GM12864 (cell line): Measurements from ENCODE around the gene CDH12.
"Not testable (repeated sequence)": the region's sequence is repeated elsewhere in the genome, so short reads cannot be mapped to it uniquely, and the experiment has no call there.

Experiments used
- DNase-seq: peaks from one replicate; pipeline ENCODE4 v3.0.0-alpha.2; 2011; ENCODE audit warnings: low read depth
- H3K4me3 ChIP-seq: 2 replicates; pipeline ENCODE4 v1.5.1; 2011; ENCODE audit warnings: mild to moderate bottlenecking, low read depth, low read length, control low read depth
- TF ChIP-seq, protein P1 (sequence below): IDR thresholded peaks from 2 replicates; pipeline ENCODE4 v1.5.1; 2011; ENCODE audit warnings: low read depth, mild to moderate bottlenecking, moderate library complexity, low read length, control low read depth, inconsistent platforms; ENCODE audit errors: missing control alignments

Gene CDH12

GRCh38 chr5:22541037-22541436 lies 312.1 kb downstream of the CDH12 start:
- DNase-seq = no peak
- H3K4me3 ChIP-seq = no peak overlapping the region
- TF ChIP-seq, protein P1, sequence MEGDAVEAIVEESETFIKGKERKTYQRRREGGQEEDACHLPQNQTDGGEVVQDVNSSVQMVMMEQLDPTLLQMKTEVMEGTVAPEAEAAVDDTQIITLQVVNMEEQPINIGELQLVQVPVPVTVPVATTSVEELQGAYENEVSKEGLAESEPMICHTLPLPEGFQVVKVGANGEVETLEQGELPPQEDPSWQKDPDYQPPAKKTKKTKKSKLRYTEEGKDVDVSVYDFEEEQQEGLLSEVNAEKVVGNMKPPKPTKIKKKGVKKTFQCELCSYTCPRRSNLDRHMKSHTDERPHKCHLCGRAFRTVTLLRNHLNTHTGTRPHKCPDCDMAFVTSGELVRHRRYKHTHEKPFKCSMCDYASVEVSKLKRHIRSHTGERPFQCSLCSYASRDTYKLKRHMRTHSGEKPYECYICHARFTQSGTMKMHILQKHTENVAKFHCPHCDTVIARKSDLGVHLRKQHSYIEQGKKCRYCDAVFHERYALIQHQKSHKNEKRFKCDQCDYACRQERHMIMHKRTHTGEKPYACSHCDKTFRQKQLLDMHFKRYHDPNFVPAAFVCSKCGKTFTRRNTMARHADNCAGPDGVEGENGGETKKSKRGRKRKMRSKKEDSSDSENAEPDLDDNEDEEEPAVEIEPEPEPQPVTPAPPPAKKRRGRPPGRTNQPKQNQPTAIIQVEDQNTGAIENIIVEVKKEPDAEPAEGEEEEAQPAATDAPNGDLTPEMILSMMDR = no peak

DNA sequence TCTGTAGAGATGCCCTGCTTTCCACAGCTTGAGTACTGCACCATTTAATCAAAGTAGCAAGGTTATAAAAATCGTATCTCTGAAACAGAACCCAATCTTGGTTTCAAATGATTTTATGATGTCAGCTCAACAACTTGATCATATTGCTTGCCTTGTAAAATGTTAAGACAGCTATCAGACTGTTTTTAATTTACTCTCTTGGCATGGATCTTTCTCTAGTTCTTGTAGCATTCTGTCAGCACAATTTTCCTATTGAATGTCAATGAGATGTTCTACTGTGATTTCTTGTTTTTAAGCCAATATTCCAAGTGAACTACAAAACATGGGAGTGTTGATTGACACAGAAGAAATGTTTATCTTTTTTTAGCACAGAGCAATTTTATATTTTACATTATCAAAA lies 313.4 kb downstream of the CDH12 start:
- no peak for DNase-seq
- TF ChIP-seq, protein P1 = no peak
- H3K4me3 ChIP-seq = no peak overlapping the region

DNA sequence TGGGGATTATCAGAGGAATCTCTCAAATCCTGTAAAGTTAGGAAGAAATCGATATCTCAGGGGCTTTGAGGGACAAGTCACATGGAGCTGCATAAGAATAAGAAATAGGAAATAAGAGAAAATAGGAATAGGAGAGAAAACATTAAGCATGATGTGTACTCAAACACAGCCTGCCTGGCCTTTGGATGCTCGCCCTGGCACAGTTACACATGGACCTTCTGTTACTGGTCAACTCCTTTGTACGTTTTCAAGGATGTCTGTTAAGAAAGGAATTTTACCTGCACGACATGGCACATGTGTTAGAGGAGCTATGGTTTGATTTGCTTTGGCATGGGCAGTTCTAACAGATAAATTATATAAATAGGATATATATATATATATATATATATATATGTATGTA lies 321.2 kb downstream of the CDH12 start:
- no peak overlapping the region for H3K4me3 ChIP-seq
- TF ChIP-seq, protein P1 = no peak
- DNase-seq = no peak

DNA sequence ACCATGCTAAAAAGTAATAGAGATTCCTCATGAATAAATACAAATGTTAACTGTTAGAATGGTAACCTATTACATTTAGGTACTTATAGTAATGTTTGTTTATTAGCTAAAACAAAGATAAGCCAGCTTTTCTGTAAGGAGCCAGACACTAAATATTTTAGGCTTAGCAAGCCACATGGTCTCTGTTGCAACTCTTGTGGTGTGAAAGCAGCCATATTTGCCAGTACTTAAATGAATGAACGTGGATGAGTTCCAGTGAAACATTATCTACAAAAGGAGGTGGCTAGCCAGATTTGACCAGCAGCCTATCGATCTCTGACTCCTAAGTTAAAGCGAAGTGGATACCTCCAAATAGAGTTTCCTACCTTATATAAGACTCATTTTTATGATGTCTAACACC lies 331.6 kb downstream of the CDH12 start:
- TF ChIP-seq, protein P1 = no peak
- no peak overlapping the region for H3K4me3 ChIP-seq
- no peak for DNase-seq

DNA sequence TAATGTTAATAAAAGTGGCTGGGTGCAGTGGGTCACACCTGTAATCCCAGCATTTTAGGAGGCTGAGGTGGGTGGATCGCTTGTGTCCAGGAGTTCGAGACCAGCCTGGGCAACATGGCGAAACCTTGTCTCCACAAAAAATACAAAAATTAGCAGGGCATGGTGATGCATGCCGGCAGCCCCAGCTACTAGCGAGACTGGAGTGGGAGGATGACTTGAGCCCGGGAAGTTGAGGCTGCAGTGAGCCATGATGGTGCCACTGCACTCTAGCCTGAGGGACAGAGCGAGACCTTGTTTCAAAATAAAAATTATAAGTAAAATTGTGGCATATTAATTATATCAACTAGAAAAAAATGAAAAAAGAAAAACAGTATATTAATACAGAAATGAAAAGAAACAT lies 336.6 kb downstream of the CDH12 start:
- DNase-seq, H3K4me3 ChIP-seq: not testable (repeated sequence)

GRCh38 chr5:22514231-22514630 lies 338.9 kb downstream of the CDH12 start:
- no peak overlapping the region for H3K4me3 ChIP-seq
- DNase-seq = no peak
- TF ChIP-seq, protein P1 = no peak

GRCh38 chr5:22505891-22506290 lies 347.3 kb downstream of the CDH12 start:
- TF ChIP-seq, protein P1 = no peak
- DNase-seq = no peak
- H3K4me3 ChIP-seq = no peak overlapping the region

GRCh38 chr5:22504411-22504810 lies 348.7 kb downstream of the CDH12 start:
- TF ChIP-seq, protein P1 = no peak
- no peak overlapping the region for H3K4me3 ChIP-seq
- DNase-seq = no peak
